GM13976 (cell line): ENCODE measurements around the gene TBX10.
"Not testable (repeated sequence)": the region's sequence is repeated elsewhere in the genome, so short reads cannot be mapped to it uniquely, and the experiment has no call there.

Experiments used
- DNase-seq: peaks from one replicate; pipeline ENCODE4 v3.0.0; 2012; ENCODE audit warnings: low spot score
- in situ Hi-C: fragments of 300-500 bp; cut with MboI; formaldehyde crosslinking; loops from one replicate; pipeline ENCODE4 v1.12.0; 2022; ENCODE audit warnings: low sequenced_read_pairs, mixed read lengths, inconsistent platforms; ENCODE audit not compliant: unreplicated experiment
- TF ChIP-seq, protein P1 (sequence below): IDR thresholded peaks from 2 replicates; pipeline ENCODE4 v1.5.1; 2012; ENCODE audit warnings: borderline replicate concordance, mild to moderate bottlenecking; ENCODE audit not compliant: insufficient read depth; ENCODE audit errors: extremely low read depth, missing control alignments, control extremely low read depth

Gene TBX10

GRCh38 chr11:67596753-67597300 is 42.7 kb downstream of the TBX10 start:
- TF ChIP-seq, protein P1, sequence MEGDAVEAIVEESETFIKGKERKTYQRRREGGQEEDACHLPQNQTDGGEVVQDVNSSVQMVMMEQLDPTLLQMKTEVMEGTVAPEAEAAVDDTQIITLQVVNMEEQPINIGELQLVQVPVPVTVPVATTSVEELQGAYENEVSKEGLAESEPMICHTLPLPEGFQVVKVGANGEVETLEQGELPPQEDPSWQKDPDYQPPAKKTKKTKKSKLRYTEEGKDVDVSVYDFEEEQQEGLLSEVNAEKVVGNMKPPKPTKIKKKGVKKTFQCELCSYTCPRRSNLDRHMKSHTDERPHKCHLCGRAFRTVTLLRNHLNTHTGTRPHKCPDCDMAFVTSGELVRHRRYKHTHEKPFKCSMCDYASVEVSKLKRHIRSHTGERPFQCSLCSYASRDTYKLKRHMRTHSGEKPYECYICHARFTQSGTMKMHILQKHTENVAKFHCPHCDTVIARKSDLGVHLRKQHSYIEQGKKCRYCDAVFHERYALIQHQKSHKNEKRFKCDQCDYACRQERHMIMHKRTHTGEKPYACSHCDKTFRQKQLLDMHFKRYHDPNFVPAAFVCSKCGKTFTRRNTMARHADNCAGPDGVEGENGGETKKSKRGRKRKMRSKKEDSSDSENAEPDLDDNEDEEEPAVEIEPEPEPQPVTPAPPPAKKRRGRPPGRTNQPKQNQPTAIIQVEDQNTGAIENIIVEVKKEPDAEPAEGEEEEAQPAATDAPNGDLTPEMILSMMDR: no peak
- no peak for DNase-seq
- in situ Hi-C loops: no loop called here

DNA sequence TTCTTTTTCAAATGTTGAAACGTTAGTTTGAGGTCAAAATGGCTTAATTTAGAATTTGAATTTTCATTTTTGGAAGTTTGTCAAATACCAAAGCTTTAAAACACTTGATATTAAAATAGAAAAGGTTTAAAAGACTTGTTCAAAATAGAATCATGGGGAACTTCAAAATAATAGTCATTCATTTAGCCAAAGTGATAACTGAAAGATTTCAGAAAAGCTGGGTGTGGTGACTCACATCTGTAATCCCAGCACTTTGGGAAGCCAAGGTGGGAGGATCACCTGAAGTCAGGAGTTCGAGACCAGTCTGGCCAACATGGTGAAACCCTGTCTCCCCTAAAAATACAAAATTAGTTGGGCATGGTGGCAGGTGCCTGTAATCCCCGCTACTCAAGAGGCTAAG is 45.1 kb downstream of the TBX10 start:
- in situ Hi-C loops: no loop called here
- DNase-seq: no peak

DNA sequence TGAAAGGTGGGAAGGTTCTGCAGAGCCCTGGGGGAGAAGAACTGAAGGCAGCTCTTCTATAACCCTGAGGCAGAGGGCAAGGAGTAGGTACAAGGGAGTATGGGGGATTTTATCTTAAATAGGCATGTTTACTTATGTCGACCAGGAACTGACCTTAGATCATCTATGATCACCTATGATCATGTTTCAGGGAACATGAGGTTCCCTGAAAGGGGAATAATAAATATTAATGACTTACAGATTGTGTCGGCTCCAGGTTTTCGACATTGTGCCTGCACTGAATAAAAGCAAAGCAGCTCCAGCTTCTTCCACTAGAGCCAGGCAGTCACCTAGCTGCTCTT is 46.0 kb downstream of the TBX10 start:
- no peak for DNase-seq
- TF ChIP-seq, protein P1: no peak
- in situ Hi-C loops: no loop called here

More for the DNA sequence above, 45.1 kb downstream of the TBX10 start:
- TF ChIP-seq, protein P1: no peak

DNA sequence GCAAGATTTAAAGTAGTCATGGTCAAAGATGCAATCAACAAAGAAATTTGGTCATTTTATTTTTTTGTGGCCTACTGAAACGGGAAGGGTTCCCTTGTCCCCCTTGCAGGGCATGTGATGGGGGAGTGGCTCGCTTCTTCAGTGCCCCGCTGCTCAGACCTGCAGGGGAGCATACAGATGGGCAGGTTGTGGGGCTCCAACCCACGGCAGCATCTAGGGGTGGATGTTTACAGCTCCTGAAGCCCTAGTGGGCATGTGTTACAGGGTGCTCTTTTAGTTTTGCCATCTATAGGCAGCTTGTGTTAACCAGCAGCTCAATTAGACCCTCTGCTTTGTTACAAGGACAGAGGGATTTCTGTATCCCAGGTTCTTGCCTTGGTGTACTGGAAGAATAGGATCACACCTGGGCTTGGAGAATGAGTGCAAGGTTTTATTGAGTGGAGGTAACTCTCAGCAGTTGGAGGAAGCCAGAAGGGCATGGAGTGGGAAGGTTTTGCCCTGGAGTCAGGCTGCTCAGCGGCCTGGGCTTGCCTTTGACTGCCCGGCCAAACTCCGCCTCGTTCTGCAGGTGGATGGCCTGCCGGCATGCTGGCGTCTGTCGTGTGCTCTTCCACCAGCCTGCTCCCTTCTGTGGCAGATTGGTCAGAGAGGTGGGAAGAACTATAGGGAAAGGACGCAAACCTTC is 46.5 kb downstream of the TBX10 start:
- DNase-seq: no peak
- in situ Hi-C loops: no loop called here
- TF ChIP-seq, protein P1: no peak

DNA sequence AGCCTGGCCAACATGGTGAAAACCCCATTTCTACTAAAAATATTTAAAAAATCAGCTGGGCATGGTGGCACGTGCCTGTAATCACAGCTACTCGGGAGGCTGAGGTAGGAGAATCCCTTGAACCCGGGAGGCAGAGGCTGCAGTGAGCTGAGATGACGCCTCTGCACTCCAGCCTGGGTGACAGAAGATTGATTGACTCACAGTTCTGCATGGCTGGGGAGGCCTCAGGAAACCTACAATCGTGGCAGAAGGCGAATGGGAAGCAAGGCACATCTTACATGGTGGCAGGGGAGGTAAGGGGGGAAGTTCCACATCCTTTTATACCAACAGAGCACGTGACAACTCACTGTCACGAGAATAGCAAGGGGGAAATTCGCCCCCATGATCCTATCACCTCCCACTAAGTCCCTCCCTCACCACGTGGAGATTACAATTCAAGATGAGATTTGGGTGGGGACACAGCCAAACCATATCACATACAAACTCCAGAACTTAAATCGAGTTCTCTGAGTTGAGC is 50.6 kb downstream of the TBX10 start:
- in situ Hi-C loops, DNase-seq: not testable (repeated sequence)

DNA sequence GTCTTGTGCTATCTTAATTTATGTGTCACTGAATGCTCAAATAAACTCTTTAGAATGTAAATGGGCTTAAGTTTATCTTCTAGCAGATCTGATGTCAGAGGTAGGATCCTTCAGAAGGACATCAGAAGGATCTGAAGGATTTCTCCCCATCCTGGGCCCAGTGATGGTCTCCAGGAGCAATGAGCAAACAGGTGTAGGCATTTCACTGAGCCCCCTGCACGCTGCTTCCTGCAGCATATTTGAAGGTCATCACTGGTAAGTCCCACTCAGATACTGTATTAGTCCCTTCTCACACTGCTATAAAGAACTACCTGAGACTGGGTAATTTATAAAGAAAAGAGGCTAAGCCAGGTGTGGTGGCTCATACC is 51.4 kb downstream of the TBX10 start:
- DNase-seq: no peak
- TF ChIP-seq, protein P1: no peak
- in situ Hi-C loops: no loop called here

- DNase-seq: no peak
- in situ Hi-C loops: no loop called here
- TF ChIP-seq, protein P1: no peak
Measured at GRCh38 chr11:67586568-67587250, 52.9 kb downstream of the TBX10 start.
